ENCODE measurements around the gene NUP85. TPM values are rescaled to one million over a fixed set of nuclear protein-coding genes. Genes with fewer than 3 reads are reported as not detected.

The NUP85 gene
- polyA plus RNA-seq, 1 of the 3 experiments (the other 2 are of a cell fraction) = 80.5 TPM

- CTCF ChIA-PET = interaction anchor here (0.7 to 5.7 kb wide), 19 partner anchors 10 to 636 kb away, joined by 3 to 102 read pairs (median 5); partner anchors contain the start of genes GRB2, LLGL2, MIF4GD and NUP85
- Histone ChIP-seq H3K4me3 (ENCODE audit: low read depth in 2 of 2, low read length in 1 of 2) (peak overlapping the region; percentile 88 to 99), H3K4me2 (peak overlapping the region; percentile 95), H3F3A (replicated peaks; ENCODE audit: insufficient read depth) (no peaks in the 10 kb centered on the region), H2AFZ (ENCODE audit: low read depth) (peak overlapping the region; percentile 91), H3K9me3 (no peaks in the 10 kb centered on the region), H3K27me3 (ENCODE audit: insufficient read depth) (no peaks in the 10 kb centered on the region), H3K4me1 (ENCODE audit: control insufficient read depth in 1 of 2, insufficient read depth in 2 of 2, low read depth in 1 of 2, low read length in 1 of 2) (peaks cover 4 to 21% of the 10 kb centered on the region in 2 experiments; a peak in 2 of 4 replicates), H4K20me1 (ENCODE audit: insufficient read depth) (peaks cover 18% of the 10 kb centered on the region), H3K9ac (peak overlapping the region; percentile 97), H3K27ac (ENCODE audit: low read depth in 2 of 2, low read length in 1 of 2) (peak overlapping the region; percentile 96 to 98), H3K79me2 (ENCODE audit: insufficient read depth) (peaks cover 80% of the 10 kb centered on the region), H3K36me3 (replicated peaks in 1 of 2; ENCODE audit: control insufficient read depth in 1 of 2, insufficient read depth in 2 of 2, low read length in 1 of 2) (peaks cover 19 to 27% of the 10 kb centered on the region in 2 experiments), H3K9me2 (no peaks in the 10 kb centered on the region)
- 1% methylated on average over 18 of the region's 31 CpGs for WGBS (ENCODE audit: low lambda C conversion rate)
- peak; percentile 13 for DNase-seq
- TF ChIP-seq TCF12 (IDR thresholded peaks at IDR 0.05) = no peak
- no peak for TF ChIP-seq SMC3 (IDR thresholded peaks at IDR 0.05; ENCODE audit: low read depth, low read length)
- TF ChIP-seq, protein P1, sequence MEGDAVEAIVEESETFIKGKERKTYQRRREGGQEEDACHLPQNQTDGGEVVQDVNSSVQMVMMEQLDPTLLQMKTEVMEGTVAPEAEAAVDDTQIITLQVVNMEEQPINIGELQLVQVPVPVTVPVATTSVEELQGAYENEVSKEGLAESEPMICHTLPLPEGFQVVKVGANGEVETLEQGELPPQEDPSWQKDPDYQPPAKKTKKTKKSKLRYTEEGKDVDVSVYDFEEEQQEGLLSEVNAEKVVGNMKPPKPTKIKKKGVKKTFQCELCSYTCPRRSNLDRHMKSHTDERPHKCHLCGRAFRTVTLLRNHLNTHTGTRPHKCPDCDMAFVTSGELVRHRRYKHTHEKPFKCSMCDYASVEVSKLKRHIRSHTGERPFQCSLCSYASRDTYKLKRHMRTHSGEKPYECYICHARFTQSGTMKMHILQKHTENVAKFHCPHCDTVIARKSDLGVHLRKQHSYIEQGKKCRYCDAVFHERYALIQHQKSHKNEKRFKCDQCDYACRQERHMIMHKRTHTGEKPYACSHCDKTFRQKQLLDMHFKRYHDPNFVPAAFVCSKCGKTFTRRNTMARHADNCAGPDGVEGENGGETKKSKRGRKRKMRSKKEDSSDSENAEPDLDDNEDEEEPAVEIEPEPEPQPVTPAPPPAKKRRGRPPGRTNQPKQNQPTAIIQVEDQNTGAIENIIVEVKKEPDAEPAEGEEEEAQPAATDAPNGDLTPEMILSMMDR (IDR thresholded peaks at IDR 0.05) = peak; percentile 30
- no peak for TF ChIP-seq USF2 (IDR thresholded peaks at IDR 0.05; ENCODE audit: borderline replicate concordance, low read depth, low read length)
- TF ChIP-seq MXI1 (IDR thresholded peaks at IDR 0.05; ENCODE audit: low read depth, low read length) = peak; percentile 57
- no peak for TF ChIP-seq RFX5 (IDR thresholded peaks at IDR 0.05; ENCODE audit: low read length)
- TF ChIP-seq, protein P2, sequence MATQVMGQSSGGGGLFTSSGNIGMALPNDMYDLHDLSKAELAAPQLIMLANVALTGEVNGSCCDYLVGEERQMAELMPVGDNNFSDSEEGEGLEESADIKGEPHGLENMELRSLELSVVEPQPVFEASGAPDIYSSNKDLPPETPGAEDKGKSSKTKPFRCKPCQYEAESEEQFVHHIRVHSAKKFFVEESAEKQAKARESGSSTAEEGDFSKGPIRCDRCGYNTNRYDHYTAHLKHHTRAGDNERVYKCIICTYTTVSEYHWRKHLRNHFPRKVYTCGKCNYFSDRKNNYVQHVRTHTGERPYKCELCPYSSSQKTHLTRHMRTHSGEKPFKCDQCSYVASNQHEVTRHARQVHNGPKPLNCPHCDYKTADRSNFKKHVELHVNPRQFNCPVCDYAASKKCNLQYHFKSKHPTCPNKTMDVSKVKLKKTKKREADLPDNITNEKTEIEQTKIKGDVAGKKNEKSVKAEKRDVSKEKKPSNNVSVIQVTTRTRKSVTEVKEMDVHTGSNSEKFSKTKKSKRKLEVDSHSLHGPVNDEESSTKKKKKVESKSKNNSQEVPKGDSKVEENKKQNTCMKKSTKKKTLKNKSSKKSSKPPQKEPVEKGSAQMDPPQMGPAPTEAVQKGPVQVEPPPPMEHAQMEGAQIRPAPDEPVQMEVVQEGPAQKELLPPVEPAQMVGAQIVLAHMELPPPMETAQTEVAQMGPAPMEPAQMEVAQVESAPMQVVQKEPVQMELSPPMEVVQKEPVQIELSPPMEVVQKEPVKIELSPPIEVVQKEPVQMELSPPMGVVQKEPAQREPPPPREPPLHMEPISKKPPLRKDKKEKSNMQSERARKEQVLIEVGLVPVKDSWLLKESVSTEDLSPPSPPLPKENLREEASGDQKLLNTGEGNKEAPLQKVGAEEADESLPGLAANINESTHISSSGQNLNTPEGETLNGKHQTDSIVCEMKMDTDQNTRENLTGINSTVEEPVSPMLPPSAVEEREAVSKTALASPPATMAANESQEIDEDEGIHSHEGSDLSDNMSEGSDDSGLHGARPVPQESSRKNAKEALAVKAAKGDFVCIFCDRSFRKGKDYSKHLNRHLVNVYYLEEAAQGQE (IDR thresholded peaks at IDR 0.05; ENCODE audit: low read depth, low read length) = peak; percentile 10; the same call in 1 of the 2 replicates
- POLR2A ChIA-PET = interaction anchor here (0.6 to 3.3 kb wide), 12 partner anchors 11 to 256 kb away, joined by 3 to 67 read pairs (median 4); partner anchors contain the start of genes GRB2, MIF4GD, SLC25A19 and TMEM94
Measured at GRCh38 chr17:75260641-75261335, 55.3 kb downstream of the NUP85 start.

All from SK-N-SH (cell line).